HS-5 (cell line): ENCODE data around the gene EPHA2.
"Not testable (repeated sequence)": the region's sequence is repeated elsewhere in the genome, so short reads cannot be mapped to it uniquely, and the experiment has no call there.

Source experiments
- DNase-seq: peaks from one replicate; pipeline ENCODE4 v3.0.0-alpha.2; 2012; ENCODE audit warnings: low read depth

EPHA2 gene

GRCh38 chr1:16167331-16168143 is 11.7 kb upstream of the EPHA2 start:
- DNase-seq: no peak

GRCh38 chr1:16166117-16166516 is 10.2 kb upstream of the EPHA2 start:
- no peak for DNase-seq

GRCh38 chr1:16165548-16165947 is 9.7 kb upstream of the EPHA2 start:
- DNase-seq: no peak

- no peak for DNase-seq
Observed at GRCh38 chr1:16165073-16165364, 9.2 kb upstream of the EPHA2 start.

- peak; percentile 85 for DNase-seq
Observed at GRCh38 chr1:16164213-16165072, 8.6 kb upstream of the EPHA2 start.

GRCh38 chr1:16163608-16164212 is 7.8 kb upstream of the EPHA2 start:
- DNase-seq: not testable (repeated sequence)

- no peak for DNase-seq
Observed at GRCh38 chr1:16162163-16162822, 6.4 kb upstream of the EPHA2 start.

- DNase-seq: no peak
Observed at GRCh38 chr1:16161717-16162116, 5.8 kb upstream of the EPHA2 start.

GRCh38 chr1:16158993-16159831 is 3.3 kb upstream of the EPHA2 start:
- no peak for DNase-seq

GRCh38 chr1:16158025-16158424 is 2.2 kb upstream of the EPHA2 start:
- no peak for DNase-seq

- no peak for DNase-seq
Observed at GRCh38 chr1:16156848-16157495, 1.1 kb upstream of the EPHA2 start.

GRCh38 chr1:16153999-16154673 is 1.7 kb downstream of the EPHA2 start:
- no peak for DNase-seq

GRCh38 chr1:16153096-16153998 is 2.5 kb downstream of the EPHA2 start:
- DNase-seq: no peak

- no peak for DNase-seq
Observed at GRCh38 chr1:16152481-16153087, 3.3 kb downstream of the EPHA2 start.

- no peak for DNase-seq
Observed at GRCh38 chr1:16151995-16152384, 3.9 kb downstream of the EPHA2 start.

- no peak for DNase-seq
Observed at GRCh38 chr1:16151196-16151994, 4.5 kb downstream of the EPHA2 start.

- DNase-seq: no peak
Observed at GRCh38 chr1:16150508-16150907, 5.4 kb downstream of the EPHA2 start.
